KMS-11 (cell line): Measurements from ENCODE around the gene CBLB.
"Not testable (repeated sequence)": the region's sequence is repeated elsewhere in the genome, so short reads cannot be mapped to it uniquely, and the experiment has no call there.

Source experiments
- H2AFZ ChIP-seq: fragments of 200-600 bp; sonication (generic); 2 replicates; pipeline ENCODE4 v1.6.1; 2016; ENCODE audit warnings: antibody characterized with exemption, mixed run types, low read depth
- H3K27ac ChIP-seq: fragments of 200-600 bp; sonication (generic); 2 replicates; pipeline ENCODE4 v1.6.1; 2016; ENCODE audit warnings: mild to moderate bottlenecking, mixed run types
- H3K27me3 ChIP-seq: fragments of 200-600 bp; sonication (generic); 2 replicates; pipeline ENCODE4 v1.6.1; 2017; ENCODE audit warnings: mild to moderate bottlenecking, low read depth, mixed run types, moderate library complexity; ENCODE audit not compliant: insufficient read depth
- H3K36me3 ChIP-seq: fragments of 200-600 bp; sonication (generic); 2 replicates; pipeline ENCODE4 v1.6.1; 2017; ENCODE audit warnings: mild to moderate bottlenecking, mixed run types; ENCODE audit not compliant: insufficient read depth
- H3K4me1 ChIP-seq: fragments of 200-600 bp; sonication (generic); 2 replicates; pipeline ENCODE4 v1.6.1; 2016; ENCODE audit warnings: mild to moderate bottlenecking, low read depth, mixed run types; ENCODE audit not compliant: poor library complexity, severe bottlenecking
- H3K4me2 ChIP-seq: fragments of 200-600 bp; sonication (generic); 2 replicates; pipeline ENCODE4 v1.7.0; 2016; ENCODE audit warnings: mild to moderate bottlenecking, mixed run types
- H3K4me3 ChIP-seq: fragments of 200-600 bp; sonication (generic); IDR thresholded peaks from 2 replicates; pipeline ENCODE4 v1.6.1; 2017; ENCODE audit warnings: low read depth, low read length, mixed read lengths; ENCODE audit not compliant: insufficient read depth
- H3K79me2 ChIP-seq: fragments of 200-600 bp; sonication (generic); 2 replicates; pipeline ENCODE4 v1.6.1; 2016; ENCODE audit warnings: low read depth, mixed run types; ENCODE audit not compliant: insufficient read depth
- H3K9ac ChIP-seq: fragments of 200-600 bp; sonication (generic); 2 replicates; pipeline ENCODE4 v1.6.1; 2016; ENCODE audit warnings: mild to moderate bottlenecking, mixed run types
- H4K20me1 ChIP-seq: fragments of 200-600 bp; sonication (generic); 2 replicates; pipeline ENCODE4 v1.6.1; 2016; ENCODE audit warnings: mild to moderate bottlenecking, mixed run types; ENCODE audit not compliant: insufficient read depth
- CTCF ChIP-seq: fragments of 200-600 bp; sonication (generic); conservative IDR thresholded peaks from 2 replicates; pipeline ENCODE4 v1.6.1; 2017; ENCODE audit warnings: low read depth, mild to moderate bottlenecking, antibody characterized with exemption, low read length, moderate library complexity, mixed read lengths

Gene CBLB

GRCh38 chr3:105823149-105823867 is 45.5 kb downstream of the CBLB start:
- Histone ChIP-seq H3K9ac (no peak overlapping the region), H3K27me3 (no peaks in the 10 kb centered on the region), H3K79me2 (no peaks in the 10 kb centered on the region), H2AFZ (no peak overlapping the region), H3K4me1 (no peaks in the 10 kb centered on the region), H3K36me3 (no peaks in the 10 kb centered on the region), H4K20me1 (no peaks in the 10 kb centered on the region), H3K4me2 (no peak overlapping the region), H3K27ac (no peak overlapping the region), H3K4me3 (no peak overlapping the region)
- no peak for TF ChIP-seq CTCF

- no peak overlapping the region for H3K27ac ChIP-seq
- no peak for TF ChIP-seq CTCF
- H4K20me1 ChIP-seq = no peaks in the 10 kb centered on the region
- no peaks in the 10 kb centered on the region for H3K27me3 ChIP-seq
- no peak overlapping the region for H3K4me2 ChIP-seq
- no peak overlapping the region for H3K4me3 ChIP-seq
- H3K79me2 ChIP-seq = no peaks in the 10 kb centered on the region
- no peak overlapping the region for H3K9ac ChIP-seq
- no peak overlapping the region for H2AFZ ChIP-seq
- H3K4me1 ChIP-seq = no peaks in the 10 kb centered on the region
- no peaks in the 10 kb centered on the region for H3K36me3 ChIP-seq
These were observed 46.4 kb downstream of the CBLB start for GRCh38 chr3:105822171-105823123.

- Histone ChIP-seq H3K4me1 (no peaks in the 10 kb centered on the region), H3K9ac (no peak overlapping the region), H3K4me3 (no peak overlapping the region), H3K27me3 (no peaks in the 10 kb centered on the region), H3K36me3 (no peaks in the 10 kb centered on the region), H3K4me2 (no peak overlapping the region), H4K20me1 (no peaks in the 10 kb centered on the region), H2AFZ (no peak overlapping the region), H3K79me2 (no peaks in the 10 kb centered on the region), H3K27ac (no peak overlapping the region)
- no peak for TF ChIP-seq CTCF
These were observed 47.4 kb downstream of the CBLB start for GRCh38 chr3:105821433-105821832.

- no peak overlapping the region for H3K9ac ChIP-seq
- no peaks in the 10 kb centered on the region for H3K27me3 ChIP-seq
- H4K20me1 ChIP-seq = no peaks in the 10 kb centered on the region
- H3K4me2 ChIP-seq = no peak overlapping the region
- no peak overlapping the region for H3K27ac ChIP-seq
- H3K4me3 ChIP-seq = no peak overlapping the region
- H3K36me3 ChIP-seq = no peaks in the 10 kb centered on the region
- TF ChIP-seq CTCF = no peak
- no peaks in the 10 kb centered on the region for H3K4me1 ChIP-seq
- H3K79me2 ChIP-seq = no peaks in the 10 kb centered on the region
- H2AFZ ChIP-seq = no peak overlapping the region
These were observed 52.0 kb downstream of the CBLB start for GRCh38 chr3:105816833-105817232.

- not testable (repeated sequence) for H4K20me1 ChIP-seq, H3K27ac ChIP-seq, H3K27me3 ChIP-seq, H3K4me3 ChIP-seq, H3K36me3 ChIP-seq, H3K4me2 ChIP-seq, H2AFZ ChIP-seq, H3K9ac ChIP-seq, H3K4me1 ChIP-seq, H3K79me2 ChIP-seq
These were observed 53.5 kb downstream of the CBLB start for GRCh38 chr3:105815331-105815730.
